ENCODE data around the gene C1orf35.

Gene C1orf35

GRCh38 chr1:228109073-228109961 lies 6.2 kb upstream of the C1orf35 start, which contains the start of gene MRPL55:
MRPL55 (minus strand) TSS chr1:228109299; CDS start chr1:228108260, 1,039 bp downstream.
- DNase-seq = peak; percentile 98

- DNase-seq = no peak
These were observed 5.6 kb upstream of the C1orf35 start for GRCh38 chr1:228108742-228109072.

GRCh38 chr1:228108055-228108690 lies 5.0 kb upstream of the C1orf35 start:
- DNase-seq = no peak

- no peak for DNase-seq
These were observed 4.5 kb upstream of the C1orf35 start for GRCh38 chr1:228107636-228108035.

- no peak for DNase-seq
These were observed 3.6 kb upstream of the C1orf35 start for GRCh38 chr1:228106800-228107054.

- no peak for DNase-seq
These were observed 3.1 kb upstream of the C1orf35 start for GRCh38 chr1:228105996-228106799.

GRCh38 chr1:228105270-228105995 lies 2.3 kb upstream of the C1orf35 start:
- no peak for DNase-seq

GRCh38 chr1:228104526-228105269 lies 1.6 kb upstream of the C1orf35 start:
- no peak for DNase-seq

GRCh38 chr1:228101994-228102790 lies 933 bp downstream of the C1orf35 start:
- peak; percentile 71 for DNase-seq

- peak; percentile 43 for DNase-seq
These were observed 1.5 kb downstream of the C1orf35 start for GRCh38 chr1:228101614-228101993.

GRCh38 chr1:228100822-228101613 lies 2.1 kb downstream of the C1orf35 start:
- no peak for DNase-seq

GRCh38 chr1:228099331-228099732 lies 3.8 kb downstream of the C1orf35 start:
- DNase-seq = no peak

GRCh38 chr1:228098323-228098931 lies 4.7 kb downstream of the C1orf35 start:
- no peak for DNase-seq

- DNase-seq = no peak
These were observed 5.6 kb downstream of the C1orf35 start for GRCh38 chr1:228097333-228098081.

GRCh38 chr1:228096416-228097332 lies 6.5 kb downstream of the C1orf35 start:
- DNase-seq = no peak

- no peak for DNase-seq
These were observed 7.2 kb downstream of the C1orf35 start for GRCh38 chr1:228095938-228096337.

- DNase-seq = no peak
These were observed 8.0 kb downstream of the C1orf35 start for GRCh38 chr1:228095161-228095560.

- no peak for DNase-seq
These were observed 8.6 kb downstream of the C1orf35 start for GRCh38 chr1:228094432-228095016.
